GM12878 (cell line): ENCODE measurements around the gene LIMCH1. TPM values are rescaled to one million over a fixed set of nuclear protein-coding genes. Genes with fewer than 3 reads are reported as not detected.

Experiments
- ATAC-seq: fragments of 200-7000 bp; cut with Tn5 transposase; 3 replicates; pipeline ENCODE4 v1.9.1; 2020; ENCODE audit warnings: mild to moderate bottlenecking, moderate library complexity
- BruUV-seq: library from RNA; stranded (reverse); fragments of 400-500 nt; replicated peaks from 2 replicates; lab custom pipeline; 2021; lab: Mats Ljungman, UMichigan
- CTCF ChIA-PET: fragments of 300-600 bp; sonication (Branson Sonifier 250); formaldehyde crosslinking; extraction: SDS; loops from one replicate; lab custom pipeline; 2021; ENCODE audit warnings: inconsistent platforms; lab: Yijun Ruan, JAX
- POLR2A ChIA-PET: fragments of 350-600 bp; formaldehyde crosslinking; extraction: SDS; loops from one replicate; lab custom pipeline; 2021; ENCODE audit warnings: inconsistent platforms; lab: Charles Lee
- RAD21 ChIA-PET: fragments of 300-600 bp; sonication (Branson Sonifier 250); formaldehyde crosslinking; loops from one replicate; lab custom pipeline; 2023; ENCODE audit warnings: antibody characterized with exemption; ENCODE audit not compliant: unreplicated experiment; lab: Charles Lee
- SMC1A ChIA-PET: fragments of 300-600 bp; sonication (Branson Sonifier 250); formaldehyde crosslinking; loops from one replicate; lab custom pipeline; 2023; ENCODE audit not compliant: unreplicated experiment, uncharacterized antibody; lab: Charles Lee
- DNase-seq: peaks from one replicate; pipeline ENCODE4 v3.0.0-alpha.2; 2011; ENCODE audit warnings: low read depth, low spot score
- FAIRE-seq: peaks from 3 replicates; lab custom pipeline; 2011; peaks lifted over from hg19 to GRCh38; lab: Jason Lieb, UNC
- H2AFZ ChIP-seq: 2 replicates; pipeline ENCODE4 v1.6.0; 2011; ENCODE audit warnings: low read depth, low read length, control low read depth; ENCODE audit not compliant: control insufficient read depth
- H3K27ac ChIP-seq: 2 replicates; pipeline ENCODE4 v1.5.1; 2011; ENCODE audit warnings: control low read depth; ENCODE audit not compliant: control insufficient read depth, insufficient read depth
- H3K27me3 ChIP-seq, 2 experiments: replicated peaks in 1 of 2; 2 replicates each; pipeline versions ENCODE4 v1.6.0 to v1.6.1; 2011; ENCODE audit warnings: low read length in 1 of 2; ENCODE audit not compliant: control insufficient read depth in 2 of 2, insufficient read depth in 2 of 2
- H3K36me3 ChIP-seq, 2 experiments: 2 replicates each; pipeline ENCODE4 v1.5.1; 2011; ENCODE audit warnings: low read length in 1 of 2; ENCODE audit not compliant: control insufficient read depth in 2 of 2, insufficient read depth in 2 of 2
- H3K4me1 ChIP-seq: 2 replicates; pipeline ENCODE4 v1.6.1; 2011; ENCODE audit warnings: mild to moderate bottlenecking, low read length, moderate library complexity, mixed read lengths; ENCODE audit not compliant: control insufficient read depth, insufficient read depth
- H3K4me2 ChIP-seq: 2 replicates; pipeline ENCODE4 v1.6.0; 2011; ENCODE audit warnings: control low read depth; ENCODE audit not compliant: control insufficient read depth, insufficient read depth
- H3K4me3 ChIP-seq: fragments of 200-600 bp; sonication (generic); 2 replicates; pipeline ENCODE4 v1.5.1; 2016
- H3K79me2 ChIP-seq: 2 replicates; pipeline ENCODE4 v1.6.0; 2011; ENCODE audit warnings: low read length; ENCODE audit not compliant: control insufficient read depth, insufficient read depth
- H3K9ac ChIP-seq: 2 replicates; pipeline ENCODE4 v1.8.0; 2011; ENCODE audit warnings: low read length, control low read depth, mixed read lengths; ENCODE audit not compliant: control insufficient read depth, insufficient read depth
- H3K9me3 ChIP-seq: replicated peaks from 3 replicates; pipeline ENCODE4 v1.5.1; 2011; ENCODE audit warnings: mild to moderate bottlenecking, low read length; ENCODE audit not compliant: control insufficient read depth, insufficient read depth
- H4K20me1 ChIP-seq: 2 replicates; pipeline ENCODE4 v1.6.0; 2011; ENCODE audit not compliant: control insufficient read depth, insufficient read depth
- BMI1 ChIP-seq: fragments of 450-650 bp; IDR thresholded peaks from 2 replicates; pipeline ENCODE4 v1.6.1; 2016; ENCODE audit warnings: mild to moderate bottlenecking, moderate library complexity, borderline replicate concordance
- CHD1 ChIP-seq: IDR thresholded peaks from 2 replicates; pipeline ENCODE4 v1.6.1; 2012; ENCODE audit warnings: low read depth, low read length, improper control_type of control experiment
- HDAC6 ChIP-seq: fragments of 200-600 bp; sonication (generic); IDR thresholded peaks from one replicate; pipeline ENCODE4 v1.8.0; 2017; ENCODE audit warnings: antibody characterized with exemption; ENCODE audit not compliant: unreplicated experiment
- KDM1A ChIP-seq: fragments of 200-600 bp; sonication (generic); IDR thresholded peaks from 2 replicates; pipeline ENCODE4 v1.6.1; 2016; ENCODE audit warnings: borderline replicate concordance
- KLF5 ChIP-seq: fragments of 450-650 bp; IDR thresholded peaks from 2 replicates; pipeline ENCODE4 v1.6.1; 2014; ENCODE audit warnings: mild to moderate bottlenecking; ENCODE audit not compliant: partially characterized antibody
- MEF2A ChIP-seq: IDR thresholded peaks from 2 replicates; pipeline ENCODE4 v1.6.1; 2011; ENCODE audit warnings: low read depth, mild to moderate bottlenecking, low read length, moderate library complexity; ENCODE audit not compliant: insufficient read depth
- POLR2AphosphoS5 ChIP-seq: IDR thresholded peaks from 2 replicates; pipeline ENCODE4 v1.6.1; 2011; ENCODE audit warnings: mild to moderate bottlenecking, low read length, inconsistent platforms
- SMARCA5 ChIP-seq: fragments of 450-650 bp; IDR thresholded peaks from 2 replicates; pipeline ENCODE4 v1.6.1; 2017; ENCODE audit warnings: mild to moderate bottlenecking
- WGBS: methylation state at CpG from one replicate; pipeline ENCODE4 v1.1.6; 2016; ENCODE audit warnings: low lambda C conversion rate; ENCODE audit not compliant: insufficient replicate concordance, insufficient coverage; ENCODE audit errors: missing lambda C conversion rate; 5-methylcytosine and 5-hydroxymethylcytosine counted together
- in situ Hi-C: fragments of 300-500 bp; cut with MboI; formaldehyde crosslinking; loops from 9 replicates; pipeline ENCODE4 v1.14.3; 2018; ENCODE audit warnings: mixed read lengths
- intact Hi-C: fragments of 100-400 bp; cut with micrococcal nuclease; formaldehyde crosslinking; loops from one replicate; pipeline ENCODE4 v1.14.2; 2022; ENCODE audit not compliant: unreplicated experiment
- polyA plus RNA-seq, 11 experiments: library from polyadenylated mRNA; depleted of rRNA in 4 of 11; unstranded in 6 of 11; stranded (reverse) in 5 of 11; fragments of >200 nt; fragmentation: Nextera tagmentation in 4 of 11; fragmentation: Illumina TruSeq in 1 of 11; extraction: Ambion mirVana in 4 of 11; extraction: Trizol in 1 of 11; gene quantifications; 1 replicate in 1 of 11; 2 replicates in 10 of 11; pipeline versions ENCODE4 v1.2.1 to v1.2.3, GENCODE V29; 2011 to 2016; ENCODE audit warnings: inconsistent platforms in 2 of 11, missing spikeins in 2 of 11, low read depth in 1 of 11
- total RNA-seq, 4 experiments: library from RNA; depleted of rRNA in 3 of 4; stranded (reverse); fragments of >200 nt in 3 of 4; fragmentation: Illumina TruSeq in 1 of 4; extraction: Trizol in 1 of 4; gene quantifications; 2 replicates each; pipeline versions ENCODE4 v1.2.1 to v1.2.3, GENCODE V29; 2013 to 2021
- TF ChIP-seq, protein P1 (sequence below): IDR thresholded peaks from 2 replicates; pipeline ENCODE4 v1.6.1; 2012; ENCODE audit warnings: low read depth, low read length, improper control_type of control experiment
- TF ChIP-seq, protein P2 (sequence below): IDR thresholded peaks from 2 replicates; pipeline ENCODE4 v1.6.1; 2011; ENCODE audit warnings: borderline replicate concordance, low read depth, mild to moderate bottlenecking, moderate library complexity, low read length; ENCODE audit not compliant: insufficient read depth, poor library complexity, severe bottlenecking
- TF ChIP-seq, protein P3 (sequence below): IDR thresholded peaks from 2 replicates; pipeline ENCODE4 v1.6.1; 2011; ENCODE audit warnings: mild to moderate bottlenecking, low read depth, low read length, moderate library complexity; ENCODE audit not compliant: insufficient replicate concordance

LIMCH1 gene
- total and polyA plus RNA-seq, 10 of the 15 experiments (the other 5 are each of a cell fraction or from before 2014, with no cell fraction given), result 0.07 to 0.15 TPM; not detected in 8

DNA sequence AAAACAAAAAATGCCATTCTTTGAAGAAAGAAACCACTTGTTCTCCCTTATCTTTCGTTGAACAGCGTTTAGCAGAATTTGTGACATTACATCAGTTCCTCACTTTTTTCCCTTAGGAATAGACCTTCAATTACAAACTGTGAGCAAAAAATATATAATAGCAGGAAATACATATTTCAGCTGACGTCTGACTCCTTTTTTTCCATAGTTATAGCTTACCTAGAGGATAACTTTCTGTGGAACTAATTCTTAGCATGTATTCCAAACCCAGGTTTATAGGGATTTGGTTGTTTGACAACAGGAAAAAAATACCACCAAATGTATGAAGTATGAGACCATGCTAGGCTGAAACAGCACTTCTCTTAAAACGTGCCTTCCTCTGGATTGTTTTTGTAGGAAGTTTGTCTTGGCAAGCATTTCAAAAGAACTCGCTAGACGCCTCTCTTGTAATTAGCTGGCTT is 2.0 kb upstream of the LIMCH1 start (continued):
- TF ChIP-seq MEF2A, result no peak
- TF ChIP-seq SMARCA5, result no peak
- TF ChIP-seq, protein P1, sequence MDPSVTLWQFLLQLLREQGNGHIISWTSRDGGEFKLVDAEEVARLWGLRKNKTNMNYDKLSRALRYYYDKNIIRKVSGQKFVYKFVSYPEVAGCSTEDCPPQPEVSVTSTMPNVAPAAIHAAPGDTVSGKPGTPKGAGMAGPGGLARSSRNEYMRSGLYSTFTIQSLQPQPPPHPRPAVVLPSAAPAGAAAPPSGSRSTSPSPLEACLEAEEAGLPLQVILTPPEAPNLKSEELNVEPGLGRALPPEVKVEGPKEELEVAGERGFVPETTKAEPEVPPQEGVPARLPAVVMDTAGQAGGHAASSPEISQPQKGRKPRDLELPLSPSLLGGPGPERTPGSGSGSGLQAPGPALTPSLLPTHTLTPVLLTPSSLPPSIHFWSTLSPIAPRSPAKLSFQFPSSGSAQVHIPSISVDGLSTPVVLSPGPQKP, result no peak
- no peak for TF ChIP-seq HDAC6

DNA sequence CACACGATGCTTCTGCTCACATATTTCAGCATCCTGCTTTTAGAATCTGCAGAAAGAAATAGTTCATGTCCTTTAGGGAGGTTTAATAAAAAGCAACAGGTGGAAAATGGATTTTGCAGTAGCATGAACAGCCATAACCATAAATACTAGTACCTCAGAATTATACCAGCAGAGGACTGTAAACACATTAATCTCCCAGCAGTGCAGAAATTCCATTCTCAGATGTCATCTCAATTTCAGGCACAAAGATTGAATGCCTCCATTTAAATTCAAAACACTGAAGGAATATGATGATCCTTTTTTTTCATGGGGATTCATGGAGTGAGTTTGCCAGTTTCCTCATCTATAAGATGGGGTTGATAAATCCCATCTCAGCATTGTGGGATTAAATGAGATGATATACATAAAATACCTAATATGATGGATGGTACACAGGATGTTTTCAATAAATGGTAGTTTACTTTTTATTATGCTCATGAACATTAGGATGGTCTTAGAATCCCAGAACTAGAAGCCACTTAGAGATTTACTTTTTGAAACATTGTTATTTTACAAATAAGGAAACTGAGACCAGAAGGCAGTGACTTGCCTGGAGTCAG is 566 bp upstream of the LIMCH1 start:
- H3K9me3 ChIP-seq, result no peaks in the 10 kb centered on the region
- TF ChIP-seq CHD1 (no peak), POLR2AphosphoS5 (no peak), KLF5 (no peak), BMI1 (no peak), KDM1A (no peak)
- TF ChIP-seq, protein P2, sequence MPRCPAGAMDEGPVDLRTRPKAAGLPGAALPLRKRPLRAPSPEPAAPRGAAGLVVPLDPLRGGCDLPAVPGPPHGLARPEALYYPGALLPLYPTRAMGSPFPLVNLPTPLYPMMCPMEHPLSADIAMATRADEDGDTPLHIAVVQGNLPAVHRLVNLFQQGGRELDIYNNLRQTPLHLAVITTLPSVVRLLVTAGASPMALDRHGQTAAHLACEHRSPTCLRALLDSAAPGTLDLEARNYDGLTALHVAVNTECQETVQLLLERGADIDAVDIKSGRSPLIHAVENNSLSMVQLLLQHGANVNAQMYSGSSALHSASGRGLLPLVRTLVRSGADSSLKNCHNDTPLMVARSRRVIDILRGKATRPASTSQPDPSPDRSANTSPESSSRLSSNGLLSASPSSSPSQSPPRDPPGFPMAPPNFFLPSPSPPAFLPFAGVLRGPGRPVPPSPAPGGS, result no peak
- TF ChIP-seq, protein P3, sequence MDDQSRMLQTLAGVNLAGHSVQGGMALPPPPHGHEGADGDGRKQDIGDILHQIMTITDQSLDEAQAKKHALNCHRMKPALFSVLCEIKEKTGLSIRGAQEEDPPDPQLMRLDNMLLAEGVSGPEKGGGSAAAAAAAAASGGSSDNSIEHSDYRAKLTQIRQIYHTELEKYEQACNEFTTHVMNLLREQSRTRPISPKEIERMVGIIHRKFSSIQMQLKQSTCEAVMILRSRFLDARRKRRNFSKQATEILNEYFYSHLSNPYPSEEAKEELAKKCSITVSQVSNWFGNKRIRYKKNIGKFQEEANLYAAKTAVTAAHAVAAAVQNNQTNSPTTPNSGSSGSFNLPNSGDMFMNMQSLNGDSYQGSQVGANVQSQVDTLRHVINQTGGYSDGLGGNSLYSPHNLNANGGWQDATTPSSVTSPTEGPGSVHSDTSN, result no peak
- CTCF ChIA-PET, result no interaction called here
- BruUV-seq, result no TSS peak
- FAIRE-seq (no peak), DNase-seq (no peak), ATAC-seq (no peak)
- no peak overlapping the region for H3K4me3 ChIP-seq
- in situ Hi-C loops, result no loop called here
- no peaks in the 10 kb centered on the region for H4K20me1 ChIP-seq
- H3K27ac ChIP-seq, result no peak overlapping the region
- H3K27me3 ChIP-seq, result no peaks in the 10 kb centered on the region; a peak in 1 of 4 replicates
- RAD21 ChIA-PET, result no interaction called here
- intact Hi-C loops, result no loop called here
- H2AFZ ChIP-seq, result no peak overlapping the region
- no peaks in the 10 kb centered on the region for H3K4me1 ChIP-seq
- H3K4me2 ChIP-seq, result no peak overlapping the region
- POLR2A ChIA-PET, result no interaction called here
- no peaks in the 10 kb centered on the region for H3K36me3 ChIP-seq
- SMC1A ChIA-PET, result no interaction called here
- H3K9ac ChIP-seq, result no peak overlapping the region
- no peaks in the 10 kb centered on the region for H3K79me2 ChIP-seq
- 22% methylated on average over 1 of the region's 1 CpG for WGBS
